Measurements from ENCODE around the gene MARF1.
"Not testable (repeated sequence)": the region's sequence is repeated elsewhere in the genome, so short reads cannot be mapped to it uniquely, and the experiment has no call there.

Gene MARF1

DNA sequence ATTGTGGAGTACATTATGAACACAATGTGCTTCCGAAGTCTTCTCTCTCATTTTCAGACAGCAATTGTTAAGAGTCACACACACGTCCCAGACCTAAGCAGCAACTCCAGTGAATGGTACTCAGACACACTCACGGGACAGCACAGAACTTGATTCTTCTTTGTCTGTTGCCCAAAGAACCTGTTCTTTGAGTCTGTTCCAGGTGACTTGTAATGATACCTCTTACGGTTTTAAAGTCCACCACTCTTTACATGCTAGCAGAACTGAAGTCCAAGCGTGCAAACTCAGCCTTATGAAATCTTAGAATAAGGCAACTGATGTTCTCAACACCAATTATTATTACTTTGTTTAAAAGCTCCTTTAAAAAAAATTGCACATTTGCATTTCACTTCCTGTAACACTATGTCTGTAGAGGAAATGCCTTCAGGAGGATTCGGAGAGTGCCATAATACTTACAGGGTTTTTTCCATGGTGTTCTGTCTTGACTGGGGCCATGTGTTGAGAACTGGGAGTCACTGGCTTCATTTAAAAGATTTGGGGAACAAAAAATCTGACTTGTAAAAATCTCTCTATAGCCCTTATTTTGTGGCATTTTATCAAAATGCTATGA, 48.1 kb downstream of the MARF1 start:
- Mint-ChIP-seq H3K27ac (peak overlapping the region; percentile 28), H3K9me3 (peaks cover 3% of the 10 kb centered on the region), H3K36me3 (ENCODE audit: low read depth) (peaks cover 50% of the 10 kb centered on the region)

DNA sequence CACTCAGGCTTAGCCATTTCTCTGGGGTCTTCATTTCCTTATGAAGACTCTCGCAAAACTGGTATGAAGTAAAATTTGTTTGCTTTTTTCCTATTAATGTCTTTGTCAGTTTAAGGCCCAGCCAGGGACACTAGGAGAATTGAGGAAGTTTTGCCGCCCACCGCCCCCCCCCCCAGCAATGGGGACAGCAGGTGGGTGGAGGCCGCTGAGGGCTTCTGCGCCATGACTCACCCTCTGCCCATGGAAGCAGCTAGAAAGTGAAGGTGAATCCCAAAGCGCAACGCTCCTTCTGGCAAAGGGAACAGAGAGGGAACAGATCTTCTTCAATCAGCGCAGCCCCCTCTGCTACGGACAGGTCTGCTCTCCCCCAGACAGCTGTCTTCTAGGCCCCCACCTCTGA, 49.7 kb downstream of the MARF1 start:
- H3K9me3 Mint-ChIP-seq, result peaks cover 3% of the 10 kb centered on the region
- peaks cover 52% of the 10 kb centered on the region for H3K36me3 Mint-ChIP-seq (ENCODE audit: low read depth)
- no peak overlapping the region for H3K27ac Mint-ChIP-seq
- H3K27me3 Mint-ChIP-seq (ENCODE audit: low read depth), result no peaks in the 10 kb centered on the region
- DNase-seq (ENCODE audit: low spot score), result no peak
- peaks cover 18% of the 10 kb centered on the region for H3K4me1 Mint-ChIP-seq (ENCODE audit: low read depth)
- H3K4me3 Mint-ChIP-seq, result no peak overlapping the region

More for the DNA sequence above, 48.1 kb downstream of the MARF1 start:
- Mint-ChIP-seq H3K27me3 (ENCODE audit: low read depth) (no peaks in the 10 kb centered on the region), H3K4me1 (ENCODE audit: low read depth) (peaks cover 20% of the 10 kb centered on the region), H3K4me3 (no peak overlapping the region)
- no peak for DNase-seq (ENCODE audit: low spot score)

DNA sequence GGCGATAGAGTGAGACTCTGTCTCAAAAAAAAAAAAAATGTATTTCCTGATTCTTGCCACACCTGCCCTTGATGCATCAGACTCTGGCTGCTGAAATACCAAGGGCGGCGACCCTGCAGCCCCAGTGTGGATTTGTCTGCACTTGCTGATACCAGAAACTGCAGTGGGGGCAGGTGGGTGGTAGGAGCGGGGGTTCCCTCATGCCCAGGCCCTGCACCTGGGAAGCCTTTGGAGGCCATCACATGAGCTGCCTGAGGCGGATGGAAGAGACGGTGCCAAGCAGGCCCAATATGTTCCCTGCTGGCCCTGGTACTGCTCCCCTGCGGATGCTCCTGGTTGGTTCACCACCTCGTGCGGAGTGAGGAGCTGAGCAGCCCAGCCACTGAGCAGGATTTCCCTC, 50.6 kb downstream of the MARF1 start:
- Mint-ChIP-seq H3K4me1 (ENCODE audit: low read depth) (peaks cover 18% of the 10 kb centered on the region), H3K4me3 (no peak overlapping the region), H3K9me3 (peaks cover 4% of the 10 kb centered on the region), H3K27me3 (ENCODE audit: low read depth) (no peaks in the 10 kb centered on the region), H3K36me3 (ENCODE audit: low read depth) (peaks cover 55% of the 10 kb centered on the region), H3K27ac (peak overlapping the region; percentile 67)
- no peak for DNase-seq (ENCODE audit: low spot score)

DNA sequence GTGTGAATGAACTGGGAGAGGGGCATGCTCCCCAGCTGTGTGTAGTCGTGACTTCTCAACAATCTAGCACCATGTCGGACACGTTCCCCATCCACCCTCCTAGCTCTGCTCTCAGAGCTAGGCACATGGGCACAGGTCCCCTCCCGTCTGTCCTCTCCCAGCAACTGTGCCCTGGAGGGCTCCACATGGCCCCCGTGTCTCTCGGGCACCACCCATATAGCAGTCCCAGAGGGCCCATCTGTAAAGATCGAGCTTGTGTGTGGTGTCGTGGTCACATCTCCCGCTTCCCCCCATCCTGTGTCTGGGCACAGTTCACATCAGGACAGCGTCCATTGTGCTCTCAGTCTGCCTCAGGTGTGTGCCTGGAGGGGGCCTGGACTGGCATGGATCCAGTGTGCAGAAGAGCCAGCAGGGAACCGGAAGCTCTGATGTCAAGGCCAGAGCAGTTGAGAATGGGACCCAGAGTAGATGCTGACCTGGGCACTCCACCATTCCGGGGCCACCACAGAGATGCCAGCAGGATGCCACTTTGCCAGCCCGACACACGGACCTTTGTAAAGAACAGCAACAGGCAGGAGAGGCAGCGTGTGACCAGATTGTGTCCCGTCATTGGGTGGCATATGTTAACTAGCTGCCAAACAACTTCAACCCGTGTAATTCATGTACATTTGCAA, 55.7 kb downstream of the MARF1 start:
- H3K27me3 Mint-ChIP-seq (ENCODE audit: low read depth), result no peaks in the 10 kb centered on the region
- H3K9me3 Mint-ChIP-seq, result peaks cover 21% of the 10 kb centered on the region
- no peak overlapping the region for H3K27ac Mint-ChIP-seq
- peaks cover 15% of the 10 kb centered on the region for H3K4me1 Mint-ChIP-seq (ENCODE audit: low read depth)
- H3K36me3 Mint-ChIP-seq (ENCODE audit: low read depth), result peaks cover 44% of the 10 kb centered on the region
- DNase-seq (ENCODE audit: low spot score), result no peak
- H3K4me3 Mint-ChIP-seq, result no peak overlapping the region

DNA sequence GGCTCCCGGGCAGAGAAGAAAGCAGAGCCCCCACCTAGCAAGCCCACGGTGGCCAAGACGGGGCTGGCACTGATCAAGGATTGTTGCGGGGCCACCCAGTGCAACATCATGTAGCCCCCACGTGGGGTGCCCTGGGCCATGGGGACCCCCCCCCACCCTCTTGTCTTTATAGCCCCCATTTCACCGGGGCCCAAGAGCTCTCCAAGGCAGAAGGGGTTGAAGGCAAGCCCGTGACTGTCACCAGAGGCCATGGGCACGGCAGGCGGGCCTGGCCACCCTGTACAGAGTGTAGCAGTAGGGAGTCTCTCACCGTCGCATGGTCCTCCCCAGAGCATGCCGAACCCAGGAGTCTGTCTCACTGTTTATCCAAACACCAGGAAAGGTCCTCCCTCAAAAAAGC, 56.2 kb downstream of the MARF1 start:
- no peak for DNase-seq (ENCODE audit: low spot score)
- peaks cover 21% of the 10 kb centered on the region for H3K9me3 Mint-ChIP-seq
- H3K4me3 Mint-ChIP-seq, result no peak overlapping the region
- H3K36me3 Mint-ChIP-seq (ENCODE audit: low read depth), result peaks cover 44% of the 10 kb centered on the region
- no peaks in the 10 kb centered on the region for H3K27me3 Mint-ChIP-seq (ENCODE audit: low read depth)
- H3K4me1 Mint-ChIP-seq (ENCODE audit: low read depth), result peaks cover 16% of the 10 kb centered on the region
- H3K27ac Mint-ChIP-seq, result no peak overlapping the region

DNA sequence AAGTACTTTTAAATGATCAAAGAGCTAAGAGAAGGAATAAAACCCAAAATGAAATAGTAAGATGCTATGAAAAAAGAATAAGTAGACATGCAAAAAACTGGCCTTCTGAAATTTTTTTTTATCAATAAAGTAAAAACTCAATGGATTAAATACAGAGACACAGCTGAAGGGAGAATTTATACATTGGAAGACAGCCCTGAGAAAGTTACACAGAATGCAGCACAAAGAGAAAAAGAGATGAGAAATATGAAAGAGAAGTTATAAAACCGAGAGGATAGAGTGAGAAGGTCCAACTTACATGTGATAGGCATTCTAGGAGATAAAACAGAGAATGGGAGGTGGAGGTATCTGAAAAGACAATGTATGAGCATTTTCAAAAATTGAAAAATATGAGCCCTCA, 57.0 kb downstream of the MARF1 start:
- Mint-ChIP-seq H3K27me3 (ENCODE audit: low read depth) (no peaks in the 10 kb centered on the region), H3K27ac (no peak overlapping the region), H3K36me3 (ENCODE audit: low read depth) (peaks cover 43% of the 10 kb centered on the region), H3K4me1 (ENCODE audit: low read depth) (peaks cover 10% of the 10 kb centered on the region), H3K9me3 (peaks cover 21% of the 10 kb centered on the region), H3K4me3 (no peak overlapping the region)
- DNase-seq (ENCODE audit: low spot score), result no peak

DNA sequence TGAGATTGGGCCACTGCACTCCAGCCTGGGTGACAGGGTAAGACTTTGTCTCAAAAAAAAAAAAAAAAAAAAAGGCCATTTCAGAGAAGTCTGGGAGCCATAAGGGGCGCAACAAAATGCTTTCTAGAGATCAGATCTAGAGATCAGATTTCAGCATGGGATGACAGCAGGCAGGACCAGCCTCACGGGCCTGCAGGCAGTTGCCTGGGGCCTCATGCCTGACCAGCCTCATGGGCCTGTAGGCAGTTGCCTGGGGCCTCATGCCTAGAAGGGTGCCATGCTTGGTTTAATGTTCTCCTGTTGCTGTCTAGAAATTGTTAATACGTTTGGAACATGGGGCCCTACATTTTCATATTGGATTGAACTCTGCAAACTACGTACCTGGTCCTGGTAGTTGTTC, 59.4 kb downstream of the MARF1 start:
- H3K27ac Mint-ChIP-seq, result no peak overlapping the region

DNA sequence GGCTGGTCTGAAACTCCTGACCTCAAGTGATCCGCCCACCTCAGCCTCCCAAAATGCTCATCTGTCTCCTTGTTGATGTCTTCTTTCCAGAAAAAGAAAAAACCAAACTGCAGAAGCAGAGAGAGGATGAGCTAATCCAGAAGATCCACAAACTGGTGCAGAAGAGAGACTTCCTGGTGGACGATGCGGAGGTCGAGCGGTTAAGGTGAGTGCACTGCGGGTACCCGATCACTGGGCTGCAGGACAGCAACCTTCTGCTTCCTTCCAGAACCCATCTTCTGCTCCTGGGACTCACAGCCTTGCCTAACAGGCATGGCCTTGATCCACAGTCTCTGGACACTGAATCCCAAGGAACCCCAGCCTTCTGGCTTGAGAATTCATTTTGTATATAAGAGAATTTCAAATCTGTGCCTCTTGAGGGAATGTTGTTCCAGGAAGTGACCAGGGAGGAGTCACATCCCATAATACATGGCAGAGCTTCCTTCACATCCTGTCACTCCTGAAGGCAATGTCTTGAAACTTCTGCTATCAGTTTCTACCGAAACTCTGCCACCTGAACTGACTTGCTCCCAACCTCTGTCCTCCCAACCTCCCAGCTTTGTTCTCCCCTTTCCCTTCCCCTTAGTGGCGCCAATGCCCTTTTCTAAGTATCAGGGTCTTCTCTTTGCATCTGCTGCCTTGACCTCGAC, 61.7 kb downstream of the MARF1 start:
- H3K27me3 Mint-ChIP-seq (ENCODE audit: low read depth), result no peaks in the 10 kb centered on the region
- H3K4me1 Mint-ChIP-seq (ENCODE audit: low read depth), result peaks cover 7% of the 10 kb centered on the region
- no peak overlapping the region for H3K27ac Mint-ChIP-seq
- H3K4me3 Mint-ChIP-seq, result no peak overlapping the region
- H3K9me3 Mint-ChIP-seq, result peaks cover 6% of the 10 kb centered on the region
- DNase-seq (ENCODE audit: low spot score), result no peak
- H3K36me3 Mint-ChIP-seq (ENCODE audit: low read depth), result peaks cover 11% of the 10 kb centered on the region

More for the DNA sequence above, 59.4 kb downstream of the MARF1 start:
- no peaks in the 10 kb centered on the region for H3K27me3 Mint-ChIP-seq (ENCODE audit: low read depth)
- peaks cover 7% of the 10 kb centered on the region for H3K4me1 Mint-ChIP-seq (ENCODE audit: low read depth)
- peaks cover 32% of the 10 kb centered on the region for H3K36me3 Mint-ChIP-seq (ENCODE audit: low read depth)
- no peak overlapping the region for H3K4me3 Mint-ChIP-seq
- H3K9me3 Mint-ChIP-seq, result peaks cover 18% of the 10 kb centered on the region
- no peak for DNase-seq (ENCODE audit: low spot score)

DNA sequence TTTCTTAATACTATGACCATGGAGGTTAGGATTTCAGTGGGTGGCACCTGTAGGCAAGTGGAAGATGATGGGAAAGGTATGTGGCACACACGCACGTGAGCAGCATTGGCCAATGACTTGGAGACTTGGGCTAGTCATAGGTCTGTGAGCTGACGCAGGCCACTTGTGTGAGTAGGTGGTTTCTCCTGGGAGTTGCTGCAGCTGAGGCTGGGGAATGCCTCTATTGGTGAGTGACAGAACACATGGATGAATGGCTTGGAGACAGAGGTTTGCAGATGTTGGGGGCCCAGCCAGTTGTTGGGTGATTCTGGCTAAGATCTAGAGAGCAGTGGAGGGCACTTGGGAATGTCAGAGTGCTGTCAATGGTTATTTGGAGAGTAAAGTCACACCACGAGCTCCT, 64.1 kb downstream of the MARF1 start:
- Mint-ChIP-seq H3K9me3 (peaks cover 4% of the 10 kb centered on the region), H3K27me3 (ENCODE audit: low read depth) (no peaks in the 10 kb centered on the region), H3K36me3 (ENCODE audit: low read depth) (peaks cover 4% of the 10 kb centered on the region), H3K4me3 (no peak overlapping the region), H3K4me1 (ENCODE audit: low read depth) (peaks cover 9% of the 10 kb centered on the region), H3K27ac (no peak overlapping the region)
- no peak for DNase-seq (ENCODE audit: low spot score)

DNA sequence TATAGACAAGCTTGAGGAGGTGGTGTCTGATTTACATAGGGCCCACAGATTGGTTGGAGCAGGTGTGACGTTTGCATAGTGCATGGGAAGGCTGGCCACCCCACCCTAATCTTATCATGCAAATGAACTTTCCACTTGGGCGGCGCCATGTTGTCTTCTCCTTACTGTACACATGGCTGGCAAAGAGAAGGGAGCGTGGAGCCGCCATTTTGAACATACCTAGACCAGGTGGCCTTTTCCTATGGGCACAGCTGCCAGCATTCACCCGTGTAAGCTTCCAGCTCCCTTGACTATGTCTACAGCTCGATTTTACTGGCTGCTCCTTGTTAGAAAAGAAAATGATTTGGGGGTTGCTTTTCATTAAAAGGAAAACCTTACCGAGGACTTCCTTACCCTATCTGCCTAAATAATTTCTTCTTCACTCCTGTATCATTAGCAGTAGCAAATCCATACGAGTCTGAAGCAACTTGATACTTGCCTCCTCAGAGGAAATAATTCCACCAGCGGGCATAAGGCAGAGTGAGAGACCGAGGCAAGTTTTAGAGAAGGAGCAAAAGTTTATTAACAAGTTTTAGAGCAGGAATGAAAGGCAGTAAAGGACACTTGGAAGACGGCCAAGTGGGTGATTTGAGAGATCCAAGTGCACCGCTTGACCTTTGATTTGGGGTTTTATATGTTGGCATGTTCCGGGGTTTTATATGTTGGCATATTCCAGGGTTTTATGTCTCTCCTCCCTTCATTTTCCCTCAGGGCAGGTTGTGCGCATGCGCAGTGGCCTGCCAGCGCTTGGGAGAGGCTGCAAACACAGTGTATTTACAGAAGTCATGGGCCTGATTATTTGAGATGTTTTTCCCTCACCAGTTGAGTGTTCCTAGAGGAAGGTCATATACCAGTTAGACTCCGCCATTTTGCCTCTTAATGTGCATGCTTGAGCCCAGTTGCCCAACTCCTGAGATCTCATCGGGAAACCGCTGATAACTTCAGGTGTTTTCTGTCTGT, 65.7 kb downstream of the MARF1 start:
- no peak for DNase-seq (ENCODE audit: low spot score)
- H3K36me3 Mint-ChIP-seq (ENCODE audit: low read depth), result no peaks in the 10 kb centered on the region
- no peak overlapping the region for H3K27ac Mint-ChIP-seq
- H3K27me3 Mint-ChIP-seq (ENCODE audit: low read depth), result no peaks in the 10 kb centered on the region
- H3K4me3 Mint-ChIP-seq, result no peak overlapping the region
- H3K4me1 Mint-ChIP-seq (ENCODE audit: low read depth), result peaks cover 10% of the 10 kb centered on the region
- peaks cover 9% of the 10 kb centered on the region for H3K9me3 Mint-ChIP-seq

DNA sequence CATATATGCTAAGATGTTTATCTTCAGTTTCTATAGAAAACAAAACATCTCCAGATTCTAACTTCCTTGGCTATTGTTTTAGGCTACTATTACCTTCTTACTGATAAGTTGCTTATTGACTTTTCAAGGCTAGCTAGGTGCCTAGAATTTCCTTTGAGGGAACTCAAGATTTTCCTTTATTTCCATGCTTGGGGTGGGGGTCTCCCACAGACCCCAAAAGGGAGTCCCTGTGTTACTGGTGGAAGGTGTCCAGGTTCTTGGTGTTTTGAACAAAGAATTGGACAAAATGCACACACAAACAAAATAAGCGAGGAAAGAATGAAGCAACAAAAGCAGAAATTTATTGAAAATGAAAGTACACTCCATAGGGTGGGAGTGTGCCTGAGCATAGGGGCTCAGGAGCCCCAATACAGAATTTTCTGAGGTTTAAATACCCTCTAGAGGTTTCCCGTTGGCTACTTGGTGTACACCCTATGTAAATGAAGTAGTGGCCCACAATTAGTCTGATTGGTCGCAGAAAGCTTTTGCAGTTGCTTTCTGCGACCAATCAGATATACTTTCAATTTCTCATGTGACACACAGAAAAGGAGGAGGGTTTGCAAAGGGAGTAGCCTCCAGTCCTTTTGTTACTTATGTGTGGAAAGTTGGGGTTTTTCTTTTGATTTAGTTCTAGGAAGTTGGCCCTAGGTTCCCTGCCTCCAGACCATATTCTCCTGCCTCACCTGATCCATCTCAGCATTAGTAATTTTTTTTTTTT, 67.5 kb downstream of the MARF1 start:
- Mint-ChIP-seq H3K36me3 (ENCODE audit: low read depth) (peaks cover 3% of the 10 kb centered on the region), H3K27ac (peak overlapping the region; percentile 31)

DNA sequence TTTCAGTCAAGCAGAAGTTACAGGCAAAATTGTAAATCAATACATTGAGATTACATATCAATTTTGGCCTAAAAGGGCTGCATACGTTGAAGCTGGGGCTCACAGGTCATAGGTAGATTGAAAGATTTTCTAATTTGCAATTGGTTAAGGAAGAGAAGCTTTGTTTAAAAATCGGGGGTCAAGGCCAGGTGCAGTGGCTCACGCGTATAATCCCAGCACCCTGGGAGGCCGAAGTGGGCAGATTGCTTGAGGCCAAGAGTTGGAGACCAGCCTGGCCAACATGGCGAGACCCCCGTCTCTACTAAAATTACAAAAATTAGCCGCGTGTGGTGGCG, 68.4 kb downstream of the MARF1 start:
- Mint-ChIP-seq H3K27me3 (ENCODE audit: low read depth) (no peaks in the 10 kb centered on the region), H3K27ac (no peak overlapping the region), H3K36me3 (ENCODE audit: low read depth) (peaks cover 3% of the 10 kb centered on the region), H3K4me3 (no peak overlapping the region), H3K4me1 (ENCODE audit: low read depth) (peaks cover 6% of the 10 kb centered on the region), H3K9me3 (peaks cover 13% of the 10 kb centered on the region)
- no peak for DNase-seq (ENCODE audit: low spot score)

More for the DNA sequence above, 67.5 kb downstream of the MARF1 start:
- no peaks in the 10 kb centered on the region for H3K27me3 Mint-ChIP-seq (ENCODE audit: low read depth)
- peaks cover 13% of the 10 kb centered on the region for H3K9me3 Mint-ChIP-seq
- peaks cover 6% of the 10 kb centered on the region for H3K4me1 Mint-ChIP-seq (ENCODE audit: low read depth)
- no peak overlapping the region for H3K4me3 Mint-ChIP-seq
- no peak for DNase-seq (ENCODE audit: low spot score)

DNA sequence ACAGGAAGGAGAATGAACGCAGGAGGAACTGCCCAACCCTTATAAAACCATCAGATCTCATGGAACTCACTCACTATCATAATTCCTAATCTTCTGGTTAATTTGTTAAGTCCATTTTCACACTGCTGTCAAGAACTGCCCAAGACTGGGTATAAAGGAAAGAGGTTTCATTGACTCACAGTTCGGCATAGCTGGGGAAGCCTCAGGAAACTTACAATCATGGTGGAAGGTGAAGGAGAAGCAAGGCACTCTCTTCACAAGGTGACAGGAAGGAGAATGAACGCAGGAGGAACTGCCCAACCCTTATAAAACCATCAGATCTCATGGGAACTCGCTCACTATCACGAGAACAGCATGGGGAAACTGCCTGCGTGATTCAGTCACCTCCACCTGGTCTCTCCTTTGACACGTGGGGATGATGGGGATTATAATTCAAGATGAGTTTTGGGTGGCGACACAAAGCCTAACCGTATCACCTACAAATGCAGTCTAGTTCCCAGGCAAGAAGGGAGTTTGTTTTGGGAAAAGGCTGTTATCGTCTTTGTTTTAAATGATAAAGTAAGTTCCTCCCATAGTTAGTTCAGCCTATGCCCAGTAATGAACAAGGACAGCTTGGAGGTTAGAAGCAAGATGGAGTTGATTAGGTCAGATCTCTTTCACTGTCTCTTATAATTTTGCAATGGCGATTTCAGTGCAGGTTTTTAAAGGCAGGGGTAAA, 68.9 kb downstream of the MARF1 start:
- H3K27ac Mint-ChIP-seq; H3K36me3 Mint-ChIP-seq (ENCODE audit: low read depth); H3K4me1 Mint-ChIP-seq (ENCODE audit: low read depth); H3K4me3 Mint-ChIP-seq; H3K27me3 Mint-ChIP-seq (ENCODE audit: low read depth); DNase-seq (ENCODE audit: low spot score): not testable (repeated sequence)
- H3K9me3 Mint-ChIP-seq, result peaks cover 13% of the 10 kb centered on the region
